ENCODE measurements around the gene KIT. TPM values are rescaled to one million over a fixed set of nuclear protein-coding genes. Genes with fewer than 3 reads are reported as not detected.

Gene KIT
- total RNA-seq, 1 experiment from 2014 or later, result not detected

DNA sequence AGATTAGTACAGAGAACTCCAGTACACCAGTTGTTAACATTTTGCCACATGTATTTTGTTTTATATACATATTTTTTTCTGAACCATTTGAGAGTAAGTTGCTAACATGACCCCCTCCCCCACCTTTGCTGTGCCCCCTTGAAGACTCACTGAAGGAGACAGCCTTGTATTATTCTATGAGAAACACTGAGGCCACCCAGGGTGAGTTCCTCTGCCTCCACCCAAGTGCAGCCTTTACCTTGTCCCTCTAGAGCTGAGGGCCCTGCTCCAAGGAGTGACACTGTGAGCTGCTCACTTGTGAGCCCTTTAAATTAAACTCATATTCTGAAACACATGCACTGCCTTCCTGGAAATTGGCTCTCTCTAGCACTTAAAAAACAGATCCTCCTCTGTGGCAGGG lies 21.1 kb downstream of the KIT start:
- H3K9me3 ChIP-seq (ENCODE audit: control insufficient read depth in 1 of 2, insufficient read depth in 1 of 2, low read depth in 1 of 2, low read length in 2 of 2), result no peaks in the 10 kb centered on the region
- intact Hi-C loops (cut with micrococcal nuclease), result no loop called here
- no peaks in the 10 kb centered on the region for H3K9me2 ChIP-seq (ENCODE audit: insufficient read depth)
- no peak overlapping the region for H3K9ac ChIP-seq (ENCODE audit: low read length)
- H3K27ac ChIP-seq (ENCODE audit: low read depth, low read length), result no peak overlapping the region
- H3K4me1 ChIP-seq (ENCODE audit: control insufficient read depth in 1 of 2, insufficient read depth in 2 of 2, low read length in 2 of 2), result no peaks in the 10 kb centered on the region
- no peak overlapping the region for H2AFZ ChIP-seq (ENCODE audit: low read depth, low read length, poor library complexity, severe bottlenecking)
- no peak for DNase-seq (ENCODE audit: low read depth, low spot score)
- TF ChIP-seq CEBPB (IDR thresholded peaks at IDR 0.05; ENCODE audit: low read depth) (no peak), POLR2A (IDR thresholded peaks at IDR 0.05; ENCODE audit: borderline replicate concordance, extremely low read depth, insufficient read depth, insufficient read length) (no peak), SIN3A (IDR thresholded peaks at IDR 0.05; ENCODE audit: low read depth) (no peak), ZFX (IDR thresholded peaks at IDR 0.05) (no peak)
- ChIA-PET POLR2A (no interaction called here), RAD21 (ENCODE audit: low non-redundant PET in 1 of 2, low total read pairs in 2 of 2, uncharacterized antibody in 2 of 2, unreplicated experiment in 2 of 2) (no interaction called here), CTCF (interaction anchor here (1.1 kb wide), 1 partner anchor 9 kb away, joined by 3 read pairs; no protein-coding TSS in a partner anchor)
- H3K79me2 ChIP-seq (ENCODE audit: insufficient read depth, low read length), result no peaks in the 10 kb centered on the region
- peaks cover 7% of the 10 kb centered on the region; the same call in 1 of the 2 replicates for H3K27me3 ChIP-seq (ENCODE audit: insufficient read depth, low read length)
- BruUV-seq (replicated peaks), result no TSS peak
- ATAC-seq, result no peak
- H3K4me3 ChIP-seq (replicated peaks in 1 of 2; ENCODE audit: low read depth in 1 of 2, low read length in 2 of 2), result no peak overlapping the region
- no peak overlapping the region for H3K4me2 ChIP-seq (ENCODE audit: low read length)
- no peaks in the 10 kb centered on the region for H4K20me1 ChIP-seq (ENCODE audit: insufficient read depth)
- H3K36me3 ChIP-seq (ENCODE audit: control insufficient read depth in 1 of 2, insufficient read depth in 2 of 2, low read length in 2 of 2), result no peaks in the 10 kb centered on the region

DNA sequence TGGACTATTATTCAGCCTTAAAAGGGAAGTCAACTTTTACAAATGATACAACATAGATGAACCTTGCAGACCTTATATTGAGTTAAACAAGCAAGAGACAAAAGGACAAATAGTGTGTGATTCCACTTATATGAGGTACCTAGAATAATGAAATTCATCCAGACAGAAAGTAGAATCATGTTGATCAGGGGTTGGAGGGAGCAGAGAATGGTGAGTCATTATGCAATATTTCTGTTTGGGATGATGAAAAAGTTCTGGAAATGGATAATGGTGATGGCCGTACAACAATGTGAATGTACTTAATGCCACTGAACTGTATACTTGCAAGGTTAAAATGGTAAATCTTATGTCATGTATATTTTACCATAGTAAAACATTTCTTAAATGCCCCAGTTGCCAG lies 22.1 kb downstream of the KIT start:
- no peaks in the 10 kb centered on the region for H3K9me3 ChIP-seq (ENCODE audit: control insufficient read depth in 1 of 2, insufficient read depth in 1 of 2, low read depth in 1 of 2, low read length in 2 of 2)
- H4K20me1 ChIP-seq (ENCODE audit: insufficient read depth), result no peaks in the 10 kb centered on the region
- ChIA-PET RAD21 (ENCODE audit: low non-redundant PET in 1 of 2, low total read pairs in 2 of 2, uncharacterized antibody in 2 of 2, unreplicated experiment in 2 of 2) (no interaction called here), CTCF (no interaction called here), POLR2A (no interaction called here)
- H3K27ac ChIP-seq (ENCODE audit: low read depth, low read length), result no peak overlapping the region
- no peak overlapping the region for H2AFZ ChIP-seq (ENCODE audit: low read depth, low read length, poor library complexity, severe bottlenecking)
- no peak for TF ChIP-seq ELF1 (IDR thresholded peaks at IDR 0.05; ENCODE audit: borderline replicate concordance, low read depth)
- TF ChIP-seq SIN3A (IDR thresholded peaks at IDR 0.05; ENCODE audit: low read depth), result no peak
- no peak for TF ChIP-seq SRF (IDR thresholded peaks at IDR 0.05; ENCODE audit: low read depth)
- TF ChIP-seq, protein P1, sequence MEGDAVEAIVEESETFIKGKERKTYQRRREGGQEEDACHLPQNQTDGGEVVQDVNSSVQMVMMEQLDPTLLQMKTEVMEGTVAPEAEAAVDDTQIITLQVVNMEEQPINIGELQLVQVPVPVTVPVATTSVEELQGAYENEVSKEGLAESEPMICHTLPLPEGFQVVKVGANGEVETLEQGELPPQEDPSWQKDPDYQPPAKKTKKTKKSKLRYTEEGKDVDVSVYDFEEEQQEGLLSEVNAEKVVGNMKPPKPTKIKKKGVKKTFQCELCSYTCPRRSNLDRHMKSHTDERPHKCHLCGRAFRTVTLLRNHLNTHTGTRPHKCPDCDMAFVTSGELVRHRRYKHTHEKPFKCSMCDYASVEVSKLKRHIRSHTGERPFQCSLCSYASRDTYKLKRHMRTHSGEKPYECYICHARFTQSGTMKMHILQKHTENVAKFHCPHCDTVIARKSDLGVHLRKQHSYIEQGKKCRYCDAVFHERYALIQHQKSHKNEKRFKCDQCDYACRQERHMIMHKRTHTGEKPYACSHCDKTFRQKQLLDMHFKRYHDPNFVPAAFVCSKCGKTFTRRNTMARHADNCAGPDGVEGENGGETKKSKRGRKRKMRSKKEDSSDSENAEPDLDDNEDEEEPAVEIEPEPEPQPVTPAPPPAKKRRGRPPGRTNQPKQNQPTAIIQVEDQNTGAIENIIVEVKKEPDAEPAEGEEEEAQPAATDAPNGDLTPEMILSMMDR (IDR thresholded peaks at IDR 0.05 in 2 of 3, conservative IDR thresholded peaks at IDR 0.05 in 1 of 3; ENCODE audit: borderline replicate concordance in 1 of 3, insufficient read depth in 1 of 3, low read depth in 2 of 3, low read length in 2 of 3), result no peak
- no peak for TF ChIP-seq CBX3 (IDR thresholded peaks at IDR 0.05; ENCODE audit: low read depth)
- no peak for TF ChIP-seq POLR2A (IDR thresholded peaks at IDR 0.05; ENCODE audit: borderline replicate concordance, extremely low read depth, insufficient read depth, insufficient read length)
- TF ChIP-seq EGR1 (IDR thresholded peaks at IDR 0.05; ENCODE audit: low read depth), result no peak
- no peak for TF ChIP-seq EZH2 (IDR thresholded peaks at IDR 0.05)
- TF ChIP-seq TCF7L2 (IDR thresholded peaks at IDR 0.05; ENCODE audit: borderline replicate concordance, extremely low read depth, insufficient read depth, insufficient read length), result no peak
- TF ChIP-seq CEBPB (IDR thresholded peaks at IDR 0.05; ENCODE audit: low read depth), result no peak
- TF ChIP-seq, protein P2, sequence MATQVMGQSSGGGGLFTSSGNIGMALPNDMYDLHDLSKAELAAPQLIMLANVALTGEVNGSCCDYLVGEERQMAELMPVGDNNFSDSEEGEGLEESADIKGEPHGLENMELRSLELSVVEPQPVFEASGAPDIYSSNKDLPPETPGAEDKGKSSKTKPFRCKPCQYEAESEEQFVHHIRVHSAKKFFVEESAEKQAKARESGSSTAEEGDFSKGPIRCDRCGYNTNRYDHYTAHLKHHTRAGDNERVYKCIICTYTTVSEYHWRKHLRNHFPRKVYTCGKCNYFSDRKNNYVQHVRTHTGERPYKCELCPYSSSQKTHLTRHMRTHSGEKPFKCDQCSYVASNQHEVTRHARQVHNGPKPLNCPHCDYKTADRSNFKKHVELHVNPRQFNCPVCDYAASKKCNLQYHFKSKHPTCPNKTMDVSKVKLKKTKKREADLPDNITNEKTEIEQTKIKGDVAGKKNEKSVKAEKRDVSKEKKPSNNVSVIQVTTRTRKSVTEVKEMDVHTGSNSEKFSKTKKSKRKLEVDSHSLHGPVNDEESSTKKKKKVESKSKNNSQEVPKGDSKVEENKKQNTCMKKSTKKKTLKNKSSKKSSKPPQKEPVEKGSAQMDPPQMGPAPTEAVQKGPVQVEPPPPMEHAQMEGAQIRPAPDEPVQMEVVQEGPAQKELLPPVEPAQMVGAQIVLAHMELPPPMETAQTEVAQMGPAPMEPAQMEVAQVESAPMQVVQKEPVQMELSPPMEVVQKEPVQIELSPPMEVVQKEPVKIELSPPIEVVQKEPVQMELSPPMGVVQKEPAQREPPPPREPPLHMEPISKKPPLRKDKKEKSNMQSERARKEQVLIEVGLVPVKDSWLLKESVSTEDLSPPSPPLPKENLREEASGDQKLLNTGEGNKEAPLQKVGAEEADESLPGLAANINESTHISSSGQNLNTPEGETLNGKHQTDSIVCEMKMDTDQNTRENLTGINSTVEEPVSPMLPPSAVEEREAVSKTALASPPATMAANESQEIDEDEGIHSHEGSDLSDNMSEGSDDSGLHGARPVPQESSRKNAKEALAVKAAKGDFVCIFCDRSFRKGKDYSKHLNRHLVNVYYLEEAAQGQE (IDR thresholded peaks at IDR 0.05; ENCODE audit: low read depth), result no peak
- no peak for TF ChIP-seq POLR2AphosphoS5 (IDR thresholded peaks at IDR 0.05; ENCODE audit: low read depth, low read length)
- no peak for TF ChIP-seq JUND (IDR thresholded peaks at IDR 0.05)
- H3K27me3 ChIP-seq (ENCODE audit: insufficient read depth, low read length), result peaks cover 4% of the 10 kb centered on the region; the same call in 1 of the 2 replicates
- H3K4me1 ChIP-seq (ENCODE audit: control insufficient read depth in 1 of 2, insufficient read depth in 2 of 2, low read length in 2 of 2), result no peaks in the 10 kb centered on the region
- intact Hi-C loops (cut with micrococcal nuclease), result no loop called here
- no peak for DNase-seq (ENCODE audit: low read depth, low spot score)
- H3K9me2 ChIP-seq (ENCODE audit: insufficient read depth), result no peaks in the 10 kb centered on the region
- no peak overlapping the region for H3K9ac ChIP-seq (ENCODE audit: low read length)
- no peaks in the 10 kb centered on the region for H3K36me3 ChIP-seq (ENCODE audit: control insufficient read depth in 1 of 2, insufficient read depth in 2 of 2, low read length in 2 of 2)
- no peak overlapping the region for H3K4me3 ChIP-seq (replicated peaks in 1 of 2; ENCODE audit: low read depth in 1 of 2, low read length in 2 of 2)
- ATAC-seq, result no peak
- BruUV-seq (replicated peaks), result no TSS peak
- no peaks in the 10 kb centered on the region for H3K79me2 ChIP-seq (ENCODE audit: insufficient read depth, low read length)
- H3K4me2 ChIP-seq (ENCODE audit: low read length), result no peak overlapping the region

All from HCT116 (cell line).